HepG2 (cell line): ENCODE measurements around the gene WDR37. TPM values are rescaled to one million over a fixed set of nuclear protein-coding genes. Genes with fewer than 3 reads are reported as not detected.

Experiments used
- ATAC-seq: fragments of 200-7000 bp; cut with Tn5 transposase; 3 replicates; pipeline ENCODE4 v1.9.1; 2020; ENCODE audit warnings: mild to moderate bottlenecking, moderate library complexity
- BruUV-seq: library from RNA; stranded (reverse); fragments of 400-500 nt; replicated peaks from 2 replicates; lab custom pipeline; 2021; lab: Mats Ljungman, UMichigan
- CTCF ChIA-PET: fragments of 300-600 bp; formaldehyde crosslinking; extraction: SDS; loops from one replicate; lab custom pipeline; 2021; ENCODE audit warnings: low total read pairs, inconsistent platforms, low intra/inter-chr PET ratio; lab: Yijun Ruan, JAX
- POLR2A ChIA-PET: fragments of 350-600 bp; sonication (Branson Sonifier 250); formaldehyde crosslinking; loops from one replicate; lab custom pipeline; 2020; ENCODE audit warnings: antibody characterized with exemption, inconsistent platforms; lab: Yijun Ruan, JAX
- DNase-seq: peaks from one replicate; pipeline ENCODE4 v3.0.0-alpha.2; 2015; ENCODE audit warnings: low spot score
- FAIRE-seq: peaks from 3 replicates; lab custom pipeline; 2011; peaks lifted over from hg19 to GRCh38; lab: Jason Lieb, UNC
- H2AFZ ChIP-seq: one replicate; pipeline ENCODE4 v1.6.1; 2011; ENCODE audit warnings: low read length, inconsistent platforms
- H3K27ac ChIP-seq: fragments of 300-600 bp; 3 replicates; pipeline ENCODE4 v1.8.0; 2011; ENCODE audit warnings: mixed run types, mild to moderate bottlenecking, mixed read lengths, low read length, inconsistent platforms; ENCODE audit not compliant: insufficient read depth; ENCODE audit errors: extremely low read length
- H3K27me3 ChIP-seq, 2 experiments: fragments of 200-600 bp in 1 of 2; 2 replicates in 1 of 2; 3 replicates in 1 of 2; pipeline versions ENCODE4 v1.6.0 to v1.8.0; 2011; ENCODE audit warnings: low read length in 2 of 2, mild to moderate bottlenecking in 2 of 2, moderate library complexity in 2 of 2, inconsistent platforms in 1 of 2; ENCODE audit not compliant: insufficient read depth in 2 of 2, control insufficient read depth in 1 of 2
- H3K36me3 ChIP-seq, 2 experiments: fragments of 200-600 bp in 1 of 2; replicated peaks in 1 of 2; 2 replicates in 1 of 2; 3 replicates in 1 of 2; pipeline versions ENCODE4 v1.5.1 to v1.8.0; 2011; ENCODE audit warnings: low read length in 2 of 2, inconsistent platforms in 1 of 2; ENCODE audit not compliant: insufficient read depth in 2 of 2, control insufficient read depth in 1 of 2
- H3K4me1 ChIP-seq: 2 replicates; pipeline ENCODE4 v1.5.1; 2012; ENCODE audit warnings: low read length, inconsistent platforms; ENCODE audit not compliant: insufficient read depth
- H3K4me2 ChIP-seq: 2 replicates; pipeline ENCODE4 v1.6.0; 2011; ENCODE audit warnings: low read depth, low read length, inconsistent platforms
- H3K4me3 ChIP-seq, 3 experiments: fragments of 200-600 bp in 1 of 3; sonication (generic), shearing (Covaris generic) in 1 of 3; replicated peaks in 1 of 3; 2 replicates each; pipeline ENCODE4 v1.5.1; 2011 to 2016; ENCODE audit warnings: low read length in 3 of 3, inconsistent platforms in 2 of 3, low read depth in 2 of 3, mild to moderate bottlenecking in 2 of 3, control low read depth in 1 of 3, mixed read lengths in 1 of 3; ENCODE audit not compliant: insufficient read depth in 1 of 3
- H3K79me2 ChIP-seq: one replicate; pipeline ENCODE4 v1.6.1; 2011; ENCODE audit warnings: low read length, inconsistent platforms; ENCODE audit not compliant: insufficient read depth
- H3K9ac ChIP-seq: 2 replicates; pipeline ENCODE4 v1.6.0; 2011; ENCODE audit warnings: mild to moderate bottlenecking, low read depth, low read length, inconsistent platforms; ENCODE audit not compliant: insufficient read depth
- H3K9me3 ChIP-seq: 2 replicates; pipeline ENCODE4 v1.5.1; 2012; ENCODE audit warnings: mild to moderate bottlenecking, low read length
- H4K20me1 ChIP-seq: 2 replicates; pipeline ENCODE4 v1.6.0; 2011; ENCODE audit warnings: inconsistent platforms, mild to moderate bottlenecking, low read length, moderate library complexity; ENCODE audit not compliant: insufficient read depth
- DMTF1 ChIP-seq: sonication (generic); formaldehyde crosslinking; IDR thresholded peaks from 2 replicates; pipeline ENCODE4 v1.4.0; 2020; ENCODE audit warnings: mild to moderate bottlenecking, missing genetic modification reagents
- DNMT1 ChIP-seq: sonication (generic); formaldehyde crosslinking; IDR thresholded peaks from 2 replicates; pipeline ENCODE4 v1.5.1; 2020; ENCODE audit warnings: mild to moderate bottlenecking, missing genetic modification reagents
- MXD4 ChIP-seq: IDR thresholded peaks from 2 replicates; pipeline ENCODE4 v1.6.1; 2016; ENCODE audit warnings: mild to moderate bottlenecking, missing biosample characterization, missing genetic modification reagents
- ZNF564 ChIP-seq: sonication (generic); formaldehyde crosslinking; IDR thresholded peaks from 2 replicates; pipeline ENCODE4 v1.8.1; 2023; ENCODE audit warnings: mild to moderate bottlenecking, missing genetic modification reagents
- WGBS: methylation state at CpG from one replicate; pipeline ENCODE4 v1.1.6; 2017; ENCODE audit warnings: low lambda C conversion rate; 5-methylcytosine and 5-hydroxymethylcytosine counted together
- in situ Hi-C: cut with HindIII; loops from 2 replicates; pipeline ENCODE4 v1.10.0; 2017; ENCODE audit warnings: low pct_unique_long_range_greater_than_20kb; ENCODE audit not compliant: extremely low pct_ligation_motif_present
- intact Hi-C: fragments of 100-400 bp; cut with micrococcal nuclease; formaldehyde crosslinking; loops from one replicate; pipeline ENCODE4 v1.10.0; 2022; ENCODE audit not compliant: unreplicated experiment
- polyA plus RNA-seq, 8 experiments: library from polyadenylated mRNA; depleted of rRNA in 3 of 8; stranded (reverse) in 7 of 8; unstranded in 1 of 8; fragments of >200 nt; fragmentation: Illumina TruSeq in 4 of 8; extraction: Trizol in 4 of 8; gene quantifications; 2 replicates each; pipeline versions ENCODE4 v1.2.1 to v1.2.3, GENCODE V29; 2011 to 2016; ENCODE audit warnings: low read depth in 4 of 8, missing spikeins in 1 of 8, mixed read lengths in 1 of 8; ENCODE audit not compliant: insufficient read depth in 1 of 8
- total RNA-seq, 5 experiments: library from RNA; depleted of rRNA; stranded (reverse); fragments of >200 nt; fragmentation: Illumina TruSeq; extraction: Trizol; gene quantifications; 2 replicates each; pipeline ENCODE4 v1.2.3, GENCODE V29; 2016; ENCODE audit warnings: low read depth in 1 of 5
- TF ChIP-seq, protein P1 (sequence below): sonication (generic); formaldehyde crosslinking; conservative IDR thresholded peaks from 2 replicates; pipeline ENCODE4 v1.8.0; 2022; ENCODE audit warnings: missing genetic modification reagents

WDR37 gene
- total and polyA plus RNA-seq, 2 of the 13 experiments (the other 11 are each of a cell fraction or from before 2014, with no cell fraction given) = 5.9 to 7.5 TPM

- Histone ChIP-seq H3K9ac (no peak overlapping the region), H3K79me2 (no peaks in the 10 kb centered on the region), H2AFZ (no peak overlapping the region), H3K27me3 (peaks cover 11 to 84% of the 10 kb centered on the region in 2 experiments), H4K20me1 (no peaks in the 10 kb centered on the region), H3K4me2 (no peak overlapping the region), H3K4me1 (no peaks in the 10 kb centered on the region), H3K9me3 (no peaks in the 10 kb centered on the region), H3K36me3 (no peaks in the 10 kb centered on the region), H3K4me3 (no peak overlapping the region), H3K27ac (no peak overlapping the region)
- POLR2A ChIA-PET = no interaction called here
- DNase-seq = no peak
- no peak for FAIRE-seq
- 27% methylated on average over 15 of the region's 23 CpGs for WGBS
- no TSS peak for BruUV-seq
- TF ChIP-seq, protein P1, sequence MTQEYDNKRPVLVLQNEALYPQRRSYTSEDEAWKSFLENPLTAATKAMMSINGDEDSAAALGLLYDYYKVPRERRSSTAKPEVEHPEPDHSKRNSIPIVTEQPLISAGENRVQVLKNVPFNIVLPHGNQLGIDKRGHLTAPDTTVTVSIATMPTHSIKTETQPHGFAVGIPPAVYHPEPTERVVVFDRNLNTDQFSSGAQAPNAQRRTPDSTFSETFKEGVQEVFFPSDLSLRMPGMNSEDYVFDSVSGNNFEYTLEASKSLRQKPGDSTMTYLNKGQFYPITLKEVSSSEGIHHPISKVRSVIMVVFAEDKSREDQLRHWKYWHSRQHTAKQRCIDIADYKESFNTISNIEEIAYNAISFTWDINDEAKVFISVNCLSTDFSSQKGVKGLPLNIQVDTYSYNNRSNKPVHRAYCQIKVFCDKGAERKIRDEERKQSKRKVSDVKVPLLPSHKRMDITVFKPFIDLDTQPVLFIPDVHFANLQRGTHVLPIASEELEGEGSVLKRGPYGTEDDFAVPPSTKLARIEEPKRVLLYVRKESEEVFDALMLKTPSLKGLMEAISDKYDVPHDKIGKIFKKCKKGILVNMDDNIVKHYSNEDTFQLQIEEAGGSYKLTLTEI = no peak
- TF ChIP-seq DNMT1 (no peak), DMTF1 (CRISPR knock-in tag) (no peak), ZNF564 (CRISPR knock-in tag) (no peak), MXD4 (CRISPR knock-in tag) (no peak)
- in situ Hi-C loops (no loop called here), intact Hi-C loops (no loop called here)
- ATAC-seq = no peak
- CTCF ChIA-PET = no interaction called here
These were observed 113.2 kb downstream of the WDR37 start for GRCh38 chr10:1169186-1169885.
